ENCODE results near the gene CES5A.
"Not testable (repeated sequence)": the region's sequence is repeated elsewhere in the genome, so short reads cannot be mapped to it uniquely, and the experiment has no call there.

CES5A gene

GRCh38 chr16:55914383-55914782 is 39.2 kb upstream of the CES5A start:
- Histone ChIP-seq H2BK5ac (ENCODE audit: low read depth, low read length, poor library complexity) (peak overlapping the region; percentile 8), H3K14ac (ENCODE audit: low read length) (no peak overlapping the region), H3K4me2 (ENCODE audit: low read length) (peak overlapping the region; percentile 20), H3K27me3 (ENCODE audit: insufficient read depth, low read length) (no peaks in the 10 kb centered on the region), H3K4me3 (ENCODE audit: low read depth, low read length) (no peak overlapping the region), H4K8ac (ENCODE audit: low read depth, low read length) (no peak overlapping the region), H3K79me1 (ENCODE audit: low read length) (peaks cover 22% of the 10 kb centered on the region), H3K4ac (ENCODE audit: low read depth, low read length) (no peak overlapping the region), H3K4me1 (ENCODE audit: control insufficient read depth in 1 of 2, insufficient read depth in 2 of 2, low read length in 2 of 2) (peaks cover 29 to 38% of the 10 kb centered on the region in 2 experiments), H3K79me2 (ENCODE audit: control insufficient read depth, insufficient read depth, low read length, poor library complexity) (peaks cover 2% of the 10 kb centered on the region), H3K9me3 (ENCODE audit: insufficient read depth, low read depth, low read length) (peaks cover 4% of the 10 kb centered on the region), H3K9ac (ENCODE audit: low read length) (no peak overlapping the region), H3K36me3 (ENCODE audit: control insufficient read depth in 1 of 2, insufficient read depth in 2 of 2, low read length in 2 of 2) (no peaks in the 10 kb centered on the region), H2BK120ac (ENCODE audit: insufficient read depth, low read length, poor library complexity) (no peak overlapping the region), H4K12ac (ENCODE audit: low read depth, low read length) (no peak overlapping the region), H4K91ac (ENCODE audit: low read depth, low read length) (peak overlapping the region; percentile 16), H3K23ac (ENCODE audit: low read length) (no peak overlapping the region), H3K27ac (ENCODE audit: low read depth, low read length) (peak overlapping the region; percentile 67), H2AFZ (ENCODE audit: insufficient read depth, low read length, poor library complexity) (no peak overlapping the region), H2BK12ac (ENCODE audit: low read length) (peak overlapping the region; percentile 4), H2AK5ac (ENCODE audit: low read length) (no peak overlapping the region), H3K18ac (ENCODE audit: low read length) (no peak overlapping the region)
- DNase-seq: no peak
- no CpG with 5 or more reads among the region's 6 CpGs for WGBS (ENCODE audit: extremely low coverage, insufficient coverage, insufficient read length)

GRCh38 chr16:55913716-55914115 is 38.5 kb upstream of the CES5A start:
- Histone ChIP-seq H2AK5ac (ENCODE audit: low read length) (no peak overlapping the region), H3K9me3 (ENCODE audit: insufficient read depth, low read depth, low read length) (peaks cover 4% of the 10 kb centered on the region), H3K18ac (ENCODE audit: low read length) (no peak overlapping the region), H3K9ac (ENCODE audit: low read length) (peak overlapping the region; percentile 28), H2AFZ (ENCODE audit: insufficient read depth, low read length, poor library complexity) (no peak overlapping the region), H3K4me3 (ENCODE audit: low read depth, low read length) (no peak overlapping the region), H3K4ac (ENCODE audit: low read depth, low read length) (no peak overlapping the region), H2BK120ac (ENCODE audit: insufficient read depth, low read length, poor library complexity) (peak overlapping the region; percentile 34), H3K79me1 (ENCODE audit: low read length) (peaks cover 22% of the 10 kb centered on the region), H4K8ac (ENCODE audit: low read depth, low read length) (no peak overlapping the region), H4K91ac (ENCODE audit: low read depth, low read length) (peak overlapping the region; percentile 56), H3K4me1 (ENCODE audit: control insufficient read depth in 1 of 2, insufficient read depth in 2 of 2, low read length in 2 of 2) (peaks cover 29 to 36% of the 10 kb centered on the region in 2 experiments), H3K4me2 (ENCODE audit: low read length) (peak overlapping the region; percentile 32), H3K27ac (ENCODE audit: low read depth, low read length) (peak overlapping the region; percentile 62), H2BK12ac (ENCODE audit: low read length) (peak overlapping the region; percentile 76), H3K14ac (ENCODE audit: low read length) (peak overlapping the region; percentile 24), H3K27me3 (ENCODE audit: insufficient read depth, low read length) (no peaks in the 10 kb centered on the region), H3K36me3 (ENCODE audit: control insufficient read depth in 1 of 2, insufficient read depth in 2 of 2, low read length in 2 of 2) (no peaks in the 10 kb centered on the region), H3K79me2 (ENCODE audit: control insufficient read depth, insufficient read depth, low read length, poor library complexity) (peaks cover 2% of the 10 kb centered on the region), H3K23ac (ENCODE audit: low read length) (no peak overlapping the region), H2BK5ac (ENCODE audit: low read depth, low read length, poor library complexity) (no peak overlapping the region), H4K12ac (ENCODE audit: low read depth, low read length) (no peak overlapping the region)
- no CpG with 5 or more reads among the region's 2 CpGs for WGBS (ENCODE audit: extremely low coverage, insufficient coverage, insufficient read length)
- no peak for DNase-seq

- Histone ChIP-seq H2BK5ac (ENCODE audit: low read depth, low read length, poor library complexity) (peak overlapping the region; percentile 82), H3K4me2 (ENCODE audit: low read length) (peak overlapping the region; percentile 46), H3K27ac (ENCODE audit: low read depth, low read length) (peak overlapping the region; percentile 90), H3K4me1 (ENCODE audit: control insufficient read depth in 1 of 2, insufficient read depth in 2 of 2, low read length in 2 of 2) (peaks cover 29 to 36% of the 10 kb centered on the region in 2 experiments), H3K79me1 (ENCODE audit: low read length) (peaks cover 22% of the 10 kb centered on the region)
- H3K27me3 ChIP-seq (ENCODE audit: insufficient read depth, low read length); H2AK5ac ChIP-seq (ENCODE audit: low read length); H4K12ac ChIP-seq (ENCODE audit: low read depth, low read length); H3K9ac ChIP-seq (ENCODE audit: low read length); H4K91ac ChIP-seq (ENCODE audit: low read depth, low read length); H3K36me3 ChIP-seq (ENCODE audit: control insufficient read depth in 1 of 2, insufficient read depth in 2 of 2, low read length in 2 of 2); H4K8ac ChIP-seq (ENCODE audit: low read depth, low read length); H2BK120ac ChIP-seq (ENCODE audit: insufficient read depth, low read length, poor library complexity); DNase-seq; H3K4ac ChIP-seq (ENCODE audit: low read depth, low read length); H3K18ac ChIP-seq (ENCODE audit: low read length); H3K23ac ChIP-seq (ENCODE audit: low read length); H3K4me3 ChIP-seq (ENCODE audit: low read depth, low read length); H2BK12ac ChIP-seq (ENCODE audit: low read length); H3K9me3 ChIP-seq (ENCODE audit: insufficient read depth, low read depth, low read length); H3K14ac ChIP-seq (ENCODE audit: low read length); H3K79me2 ChIP-seq (ENCODE audit: control insufficient read depth, insufficient read depth, low read length, poor library complexity); H2AFZ ChIP-seq (ENCODE audit: insufficient read depth, low read length, poor library complexity): not testable (repeated sequence)
- WGBS (ENCODE audit: extremely low coverage, insufficient coverage, insufficient read length): no CpG with 5 or more reads among the region's 2 CpGs
Observed at GRCh38 chr16:55913121-55913520, 37.9 kb upstream of the CES5A start.

- no peaks in the 10 kb centered on the region for H3K9me3 ChIP-seq (ENCODE audit: insufficient read depth, low read depth, low read length)
- DNase-seq: no peak
- H3K4me3 ChIP-seq (ENCODE audit: low read depth, low read length): no peak overlapping the region
- peak overlapping the region; percentile 82 for H2BK5ac ChIP-seq (ENCODE audit: low read depth, low read length, poor library complexity)
- H3K23ac ChIP-seq (ENCODE audit: low read length): no peak overlapping the region
- no peak overlapping the region for H3K4me2 ChIP-seq (ENCODE audit: low read length)
- peak overlapping the region; percentile 78 for H2BK120ac ChIP-seq (ENCODE audit: insufficient read depth, low read length, poor library complexity)
- H3K18ac ChIP-seq (ENCODE audit: low read length): peak overlapping the region; percentile 34
- H3K79me2 ChIP-seq (ENCODE audit: control insufficient read depth, insufficient read depth, low read length, poor library complexity): peaks cover 2% of the 10 kb centered on the region
- no peak overlapping the region for H3K4ac ChIP-seq (ENCODE audit: low read depth, low read length)
- H4K91ac ChIP-seq (ENCODE audit: low read depth, low read length): peak overlapping the region; percentile 85
- H3K36me3 ChIP-seq (ENCODE audit: control insufficient read depth in 1 of 2, insufficient read depth in 2 of 2, low read length in 2 of 2): no peaks in the 10 kb centered on the region
- H3K79me1 ChIP-seq (ENCODE audit: low read length): peaks cover 22% of the 10 kb centered on the region
- no peaks in the 10 kb centered on the region for H3K27me3 ChIP-seq (ENCODE audit: insufficient read depth, low read length)
- H4K12ac ChIP-seq (ENCODE audit: low read depth, low read length): no peak overlapping the region
- no peak overlapping the region for H3K9ac ChIP-seq (ENCODE audit: low read length)
- H2AK5ac ChIP-seq (ENCODE audit: low read length): peak overlapping the region; percentile 3
- no peak overlapping the region for H2AFZ ChIP-seq (ENCODE audit: insufficient read depth, low read length, poor library complexity)
- H4K8ac ChIP-seq (ENCODE audit: low read depth, low read length): peak overlapping the region; percentile 61
- peak overlapping the region; percentile 88 for H2BK12ac ChIP-seq (ENCODE audit: low read length)
- WGBS (ENCODE audit: extremely low coverage, insufficient coverage, insufficient read length): no CpG with 5 or more reads among the region's 9 CpGs
- H3K14ac ChIP-seq (ENCODE audit: low read length): peak overlapping the region; percentile 12
- no peak overlapping the region for H3K27ac ChIP-seq (ENCODE audit: low read depth, low read length)
- H3K4me1 ChIP-seq (ENCODE audit: control insufficient read depth in 1 of 2, insufficient read depth in 2 of 2, low read length in 2 of 2): peaks cover 29 to 36% of the 10 kb centered on the region in 2 experiments
Observed at GRCh38 chr16:55912022-55912421, 36.8 kb upstream of the CES5A start.
